ENCODE data around the gene SLC26A5.
"Not testable (repeated sequence)": the region's sequence is repeated elsewhere in the genome, so short reads cannot be mapped to it uniquely, and the experiment has no call there.

SLC26A5 gene, protein sequence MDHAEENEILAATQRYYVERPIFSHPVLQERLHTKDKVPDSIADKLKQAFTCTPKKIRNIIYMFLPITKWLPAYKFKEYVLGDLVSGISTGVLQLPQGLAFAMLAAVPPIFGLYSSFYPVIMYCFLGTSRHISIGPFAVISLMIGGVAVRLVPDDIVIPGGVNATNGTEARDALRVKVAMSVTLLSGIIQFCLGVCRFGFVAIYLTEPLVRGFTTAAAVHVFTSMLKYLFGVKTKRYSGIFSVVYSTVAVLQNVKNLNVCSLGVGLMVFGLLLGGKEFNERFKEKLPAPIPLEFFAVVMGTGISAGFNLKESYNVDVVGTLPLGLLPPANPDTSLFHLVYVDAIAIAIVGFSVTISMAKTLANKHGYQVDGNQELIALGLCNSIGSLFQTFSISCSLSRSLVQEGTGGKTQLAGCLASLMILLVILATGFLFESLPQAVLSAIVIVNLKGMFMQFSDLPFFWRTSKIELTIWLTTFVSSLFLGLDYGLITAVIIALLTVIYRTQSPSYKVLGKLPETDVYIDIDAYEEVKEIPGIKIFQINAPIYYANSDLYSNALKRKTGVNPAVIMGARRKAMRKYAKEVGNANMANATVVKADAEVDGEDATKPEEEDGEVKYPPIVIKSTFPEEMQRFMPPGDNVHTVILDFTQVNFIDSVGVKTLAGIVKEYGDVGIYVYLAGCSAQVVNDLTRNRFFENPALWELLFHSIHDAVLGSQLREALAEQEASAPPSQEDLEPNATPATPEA

DNA sequence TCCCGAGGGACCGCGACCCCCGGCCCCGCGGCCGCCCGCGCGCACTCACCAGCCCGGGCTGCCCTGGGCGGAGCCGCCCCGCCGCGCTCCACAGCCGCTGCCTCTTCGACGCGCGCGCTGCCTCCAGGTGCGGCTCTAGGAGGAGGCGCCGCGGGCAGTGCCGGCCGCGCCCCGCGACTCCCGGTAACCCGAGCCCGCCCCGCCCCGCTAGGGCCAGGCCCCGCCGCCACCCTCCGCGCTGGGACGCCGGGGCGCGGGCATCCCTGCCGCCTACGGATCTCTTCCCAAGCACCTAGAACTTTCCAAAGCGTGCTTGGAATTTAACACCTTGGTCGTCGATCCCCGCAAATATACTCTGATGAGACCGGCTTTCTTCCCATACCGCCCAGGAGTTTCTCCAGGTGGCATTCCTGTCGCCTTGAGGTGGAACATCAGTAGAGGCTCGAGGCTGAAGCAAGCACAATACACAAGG, at the start of gene SLC26A5:
SLC26A5 (minus strand) TSS at position 159 of the 472 bp plus-strand sequence. CDS start 24,693 bp downstream, outside the sequence.
- Mint-ChIP-seq H3K27me3 (peaks cover 71% of the 10 kb centered on the region), H3K9me3 (peaks cover 3% of the 10 kb centered on the region), H3K36me3 (ENCODE audit: low read depth) (no peaks in the 10 kb centered on the region), H3K4me1 (ENCODE audit: low read depth) (peaks cover 10% of the 10 kb centered on the region), H3K4me3 (peak within 1 kb of the TSS; percentile 65), H3K27ac (no peak within 1 kb of the TSS)
- intact Hi-C loops (cut with micrococcal nuclease) = no loop called here

DNA sequence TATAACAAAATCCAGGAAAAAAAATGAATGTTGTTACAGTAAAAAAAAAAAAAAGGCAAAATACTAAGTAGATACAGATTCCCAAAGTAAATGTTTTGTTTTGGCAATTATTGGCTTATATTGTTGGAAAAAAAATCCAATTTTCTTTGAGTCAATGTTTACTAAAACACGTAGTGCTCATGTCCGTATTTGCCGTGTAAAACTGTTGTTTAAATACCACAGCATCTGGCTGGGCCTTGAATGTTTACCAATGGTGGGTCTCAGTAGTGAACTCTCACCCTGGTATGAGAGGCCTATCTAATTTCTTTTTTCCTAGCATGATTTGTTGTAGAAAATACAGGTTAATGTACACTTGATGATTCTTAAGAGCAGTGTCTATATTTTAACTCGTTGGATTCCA, 41.4 kb upstream of the SLC26A5 start:
- intact Hi-C loops (cut with micrococcal nuclease) = no loop called here
- H3K4me3 Mint-ChIP-seq = no peak overlapping the region
- no peaks in the 10 kb centered on the region for H3K4me1 Mint-ChIP-seq (ENCODE audit: low read depth)
- no peaks in the 10 kb centered on the region for H3K9me3 Mint-ChIP-seq
- H3K36me3 Mint-ChIP-seq (ENCODE audit: low read depth) = no peaks in the 10 kb centered on the region
- H3K27ac Mint-ChIP-seq = no peak overlapping the region
- peaks cover 2% of the 10 kb centered on the region for H3K27me3 Mint-ChIP-seq

DNA sequence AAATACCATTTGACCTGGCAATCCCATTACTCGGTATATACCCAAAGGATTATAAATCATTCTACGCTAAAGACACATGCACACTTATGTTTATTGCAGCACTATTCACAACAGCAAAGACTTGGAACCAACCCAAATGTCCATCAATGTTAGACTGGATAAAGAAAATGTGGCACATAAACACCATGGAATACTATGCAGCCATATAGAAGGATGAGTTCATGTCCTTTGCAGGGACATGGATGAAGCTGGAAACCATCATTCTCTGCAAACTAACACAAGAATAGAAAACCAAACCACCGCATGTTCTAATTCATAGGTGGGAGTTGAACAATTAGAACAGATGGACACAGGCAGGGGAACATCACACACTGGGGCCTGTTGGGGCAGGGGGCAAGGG, 40.9 kb upstream of the SLC26A5 start:
- H3K27me3 Mint-ChIP-seq; H3K4me3 Mint-ChIP-seq; H3K27ac Mint-ChIP-seq; H3K36me3 Mint-ChIP-seq (ENCODE audit: low read depth); intact Hi-C loops (cut with micrococcal nuclease); H3K9me3 Mint-ChIP-seq; H3K4me1 Mint-ChIP-seq (ENCODE audit: low read depth): not testable (repeated sequence)

DNA sequence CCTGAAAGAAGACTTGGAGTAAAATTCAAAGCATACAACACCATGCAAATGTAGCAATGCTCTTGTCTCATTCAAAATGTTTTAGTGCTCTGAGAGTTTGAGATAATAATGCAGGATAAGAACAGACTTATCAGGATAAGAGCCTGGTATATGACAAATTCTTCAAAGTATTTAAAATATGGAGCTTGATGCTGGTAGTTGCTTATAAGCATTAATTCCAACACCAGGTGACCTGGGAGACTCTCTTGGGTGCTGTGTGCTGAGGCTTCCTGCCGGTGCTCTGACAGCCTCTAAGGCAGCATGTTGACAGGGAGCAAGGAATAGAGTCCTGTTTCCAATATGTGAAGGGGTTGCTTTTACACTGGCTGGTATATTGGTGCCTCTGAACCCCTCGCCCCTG, 34.8 kb upstream of the SLC26A5 start:
- intact Hi-C loops (cut with micrococcal nuclease) = no loop called here
- no peaks in the 10 kb centered on the region for H3K27me3 Mint-ChIP-seq
- H3K4me3 Mint-ChIP-seq = no peak overlapping the region
- H3K27ac Mint-ChIP-seq = no peak overlapping the region
- no peaks in the 10 kb centered on the region for H3K36me3 Mint-ChIP-seq (ENCODE audit: low read depth)
- no peaks in the 10 kb centered on the region for H3K9me3 Mint-ChIP-seq
- no peaks in the 10 kb centered on the region for H3K4me1 Mint-ChIP-seq (ENCODE audit: low read depth)

DNA sequence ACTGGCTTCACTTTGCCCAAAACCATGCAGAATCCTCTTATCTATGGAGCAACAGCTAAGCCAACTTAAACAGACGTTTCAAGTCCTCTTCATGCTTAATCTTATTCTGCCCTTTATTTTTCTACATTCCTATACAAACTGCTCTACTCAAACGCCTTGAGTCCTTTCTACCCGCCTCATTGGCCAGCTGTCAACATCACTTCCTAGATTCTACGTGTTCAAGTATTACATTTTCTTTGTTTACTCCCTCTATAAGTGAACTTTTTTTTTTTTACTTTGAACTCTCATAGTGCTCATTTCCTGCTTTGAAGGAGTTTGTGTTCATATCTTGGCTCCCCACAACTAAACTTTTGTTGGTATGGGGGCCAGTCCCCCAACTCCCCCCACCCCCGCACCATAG, 28.9 kb upstream of the SLC26A5 start:
- Mint-ChIP-seq H3K9me3 (no peaks in the 10 kb centered on the region), H3K4me1 (ENCODE audit: low read depth) (no peaks in the 10 kb centered on the region)
- intact Hi-C loops (cut with micrococcal nuclease) = no loop called here

DNA sequence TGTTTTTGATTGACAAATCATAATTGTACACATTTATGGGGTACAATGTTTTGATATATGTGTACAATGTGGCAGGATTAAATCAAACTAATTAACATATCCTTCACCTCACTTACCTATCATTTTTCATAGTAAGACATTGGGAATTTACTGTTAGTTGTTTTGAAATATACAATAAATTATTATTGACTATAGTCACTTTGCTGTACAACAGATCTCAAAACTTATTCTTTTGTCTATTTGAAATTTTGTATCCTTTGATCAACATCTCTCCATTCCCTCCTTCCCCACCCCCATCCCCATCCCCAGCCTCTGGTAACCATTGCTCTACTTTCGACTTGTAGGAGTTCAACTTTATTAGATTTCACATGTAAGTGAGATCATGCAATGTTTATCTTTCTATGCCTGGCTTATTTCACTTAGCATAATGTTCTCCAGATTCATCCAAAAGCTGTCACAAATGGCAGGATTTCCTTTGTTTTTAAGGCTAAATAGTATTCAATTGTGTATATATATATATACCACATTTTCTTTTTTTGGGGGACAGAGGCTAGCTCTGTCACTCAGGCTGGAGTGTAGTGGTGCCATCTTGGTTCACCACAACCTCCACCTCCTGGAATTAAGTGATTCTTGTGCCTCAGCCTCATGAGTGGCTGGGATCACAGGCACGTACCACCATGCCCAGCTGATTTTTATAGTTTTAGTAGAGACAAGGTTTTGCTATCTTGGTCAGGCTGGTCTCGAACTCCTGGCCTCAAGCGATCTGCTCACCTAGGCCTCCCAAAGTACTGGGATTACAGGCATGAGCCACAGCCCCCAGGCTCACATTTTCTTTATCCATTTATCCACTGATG, 23.3 kb upstream of the SLC26A5 start:
- intact Hi-C loops (cut with micrococcal nuclease) = no loop called here
- H3K4me1 Mint-ChIP-seq (ENCODE audit: low read depth) = no peaks in the 10 kb centered on the region
- no peak overlapping the region for H3K4me3 Mint-ChIP-seq
- H3K27ac Mint-ChIP-seq = no peak overlapping the region
- peaks cover 3% of the 10 kb centered on the region for H3K27me3 Mint-ChIP-seq
- H3K9me3 Mint-ChIP-seq = no peaks in the 10 kb centered on the region
- no peaks in the 10 kb centered on the region for H3K36me3 Mint-ChIP-seq (ENCODE audit: low read depth)

More for the DNA sequence above, 28.9 kb upstream of the SLC26A5 start:
- Mint-ChIP-seq H3K36me3 (ENCODE audit: low read depth) (no peaks in the 10 kb centered on the region), H3K4me3 (no peak overlapping the region), H3K27ac (no peak overlapping the region), H3K27me3 (no peaks in the 10 kb centered on the region)

DNA sequence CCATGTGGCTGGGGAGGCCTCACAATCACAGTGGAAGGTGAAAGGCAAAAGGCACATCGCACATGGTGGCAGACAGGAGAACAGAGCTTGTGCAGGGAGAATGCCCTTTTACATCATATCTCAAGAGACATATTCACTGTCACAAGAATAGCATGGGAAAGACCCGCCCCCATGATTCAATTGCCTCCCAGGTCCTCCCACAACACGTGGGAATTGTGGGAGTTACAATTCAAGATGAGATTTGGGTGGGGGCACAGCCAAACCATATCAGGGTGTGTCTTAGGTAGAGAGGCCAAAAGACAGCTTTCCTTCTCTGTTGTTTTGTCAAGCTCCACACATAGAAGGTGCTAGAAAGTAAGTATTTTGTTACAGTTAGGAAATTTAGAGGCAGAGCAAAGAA, 20.8 kb upstream of the SLC26A5 start:
- Mint-ChIP-seq H3K36me3 (ENCODE audit: low read depth) (no peaks in the 10 kb centered on the region), H3K4me1 (ENCODE audit: low read depth) (no peaks in the 10 kb centered on the region), H3K27me3 (peaks cover 5% of the 10 kb centered on the region), H3K27ac (no peak overlapping the region), H3K4me3 (no peak overlapping the region), H3K9me3 (no peaks in the 10 kb centered on the region)
- intact Hi-C loops (cut with micrococcal nuclease) = no loop called here

DNA sequence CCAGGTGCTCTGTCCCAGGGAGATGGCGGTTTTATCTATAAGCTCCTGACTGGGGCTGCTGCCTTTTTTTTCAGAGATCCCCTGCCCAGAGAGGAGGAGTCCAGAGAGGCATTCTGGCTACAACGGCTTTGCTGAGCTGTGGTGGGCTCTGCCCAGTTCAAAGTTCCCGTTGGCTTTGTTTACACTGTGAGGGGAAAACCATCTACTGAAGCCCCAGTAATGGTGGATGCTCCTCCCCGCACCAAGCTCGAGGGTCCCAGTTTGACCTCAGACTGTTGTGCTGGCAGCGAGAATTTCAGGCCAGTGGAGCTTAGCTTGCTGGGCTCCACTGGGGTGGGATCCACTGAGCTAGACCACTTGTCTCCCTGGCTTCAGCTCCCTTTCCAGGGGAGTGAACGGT, 16.4 kb upstream of the SLC26A5 start:
- Mint-ChIP-seq H3K4me1 (ENCODE audit: low read depth) (no peaks in the 10 kb centered on the region), H3K4me3 (no peak overlapping the region), H3K27me3 (peaks cover 4% of the 10 kb centered on the region), H3K36me3 (ENCODE audit: low read depth) (no peaks in the 10 kb centered on the region), H3K9me3 (no peaks in the 10 kb centered on the region), H3K27ac (no peak overlapping the region)
- intact Hi-C loops (cut with micrococcal nuclease) = no loop called here

DNA sequence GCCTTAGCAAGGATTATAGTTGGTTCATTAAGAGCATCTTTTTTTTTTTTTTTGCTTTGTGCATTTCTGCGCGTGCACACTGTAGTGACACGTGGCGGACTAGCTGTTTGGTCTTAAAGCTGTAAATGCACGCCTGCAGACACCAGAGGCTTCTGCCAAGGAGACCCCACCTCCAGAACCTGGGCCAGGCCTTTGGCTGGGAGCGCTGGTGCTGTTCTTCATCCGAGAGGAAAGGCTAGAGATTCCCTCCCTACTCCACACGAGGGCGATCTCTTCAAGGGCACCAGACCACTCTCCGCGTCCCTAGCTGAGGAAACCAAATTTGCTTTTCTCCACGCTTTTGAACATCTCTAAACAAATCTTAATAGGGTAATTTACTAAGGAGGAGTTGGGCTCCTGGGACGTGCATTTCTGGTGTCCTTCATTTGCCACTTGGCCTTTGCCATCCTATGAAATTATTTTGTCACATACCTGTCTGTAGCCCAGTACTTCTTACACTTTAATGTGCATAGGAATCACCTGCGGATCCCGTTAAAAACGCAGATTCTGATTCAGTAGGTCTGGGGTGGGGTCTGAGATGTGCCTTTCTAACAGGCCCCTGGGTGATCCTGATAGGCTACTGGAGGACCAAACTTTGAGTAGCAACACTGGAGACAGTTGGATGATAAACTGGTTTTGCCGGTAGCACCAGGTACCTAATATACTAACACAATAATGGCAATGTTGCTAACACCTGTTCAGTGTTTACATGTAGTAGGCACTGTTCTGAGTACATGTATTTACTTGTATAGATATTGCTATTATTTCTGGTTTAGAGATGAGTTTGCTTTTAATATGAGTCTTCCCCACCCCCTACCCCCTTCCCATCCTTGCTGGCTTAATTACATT, 1.3 kb upstream of the SLC26A5 start:
- Mint-ChIP-seq H3K9me3 (peaks cover 15% of the 10 kb centered on the region), H3K36me3 (ENCODE audit: low read depth) (no peaks in the 10 kb centered on the region), H3K4me1 (ENCODE audit: low read depth) (peaks cover 10% of the 10 kb centered on the region), H3K4me3 (no peak overlapping the region), H3K27ac (no peak overlapping the region), H3K27me3 (peaks cover 69% of the 10 kb centered on the region)
- intact Hi-C loops (cut with micrococcal nuclease) = no loop called here

DNA sequence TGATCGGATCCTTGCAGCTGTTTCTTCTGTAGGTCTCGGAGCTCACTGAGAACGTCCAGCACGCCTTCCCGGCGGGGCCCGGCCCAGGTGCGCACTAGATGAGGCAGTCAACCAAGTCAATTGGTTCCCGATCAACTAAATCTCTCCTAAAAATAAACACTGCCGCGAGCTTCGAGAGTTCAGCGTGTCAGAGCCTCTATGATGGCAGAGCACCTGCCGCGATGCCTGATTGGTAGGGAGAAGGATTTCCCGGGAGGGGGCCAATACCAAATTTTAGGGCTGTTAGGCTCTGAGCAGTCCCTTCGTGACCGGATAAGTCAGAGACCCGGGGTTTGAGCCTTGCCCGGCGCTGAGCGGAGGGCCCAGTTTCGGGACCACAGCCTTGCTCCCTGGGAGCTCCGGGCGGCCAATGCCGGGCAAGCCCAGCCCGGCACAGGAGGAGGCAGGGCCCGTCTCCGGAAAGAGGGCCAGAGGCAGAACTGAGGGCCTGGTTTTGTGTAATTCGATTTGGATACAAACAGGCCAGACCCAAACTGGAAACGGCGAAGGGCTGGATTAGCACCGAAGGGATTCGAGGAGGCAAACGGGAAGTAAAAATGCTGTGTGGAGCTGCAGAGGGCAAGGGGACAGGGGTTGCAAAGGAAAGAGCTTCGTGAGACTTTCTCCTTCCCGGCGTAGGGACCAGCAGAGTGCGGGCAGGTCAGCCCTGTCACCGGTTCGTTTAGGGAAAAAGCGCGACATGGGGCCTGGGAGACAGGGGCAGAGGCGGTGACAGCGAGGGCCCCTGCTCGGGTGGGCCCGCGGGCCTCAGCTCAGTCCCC, 569 bp downstream of the SLC26A5 start:
- Mint-ChIP-seq H3K4me3 (peak overlapping the region; percentile 65), H3K9me3 (no peaks in the 10 kb centered on the region), H3K36me3 (ENCODE audit: low read depth) (no peaks in the 10 kb centered on the region), H3K4me1 (ENCODE audit: low read depth) (peaks cover 10% of the 10 kb centered on the region), H3K27ac (no peak overlapping the region), H3K27me3 (peaks cover 70% of the 10 kb centered on the region)
- intact Hi-C loops (cut with micrococcal nuclease) = no loop called here

DNA sequence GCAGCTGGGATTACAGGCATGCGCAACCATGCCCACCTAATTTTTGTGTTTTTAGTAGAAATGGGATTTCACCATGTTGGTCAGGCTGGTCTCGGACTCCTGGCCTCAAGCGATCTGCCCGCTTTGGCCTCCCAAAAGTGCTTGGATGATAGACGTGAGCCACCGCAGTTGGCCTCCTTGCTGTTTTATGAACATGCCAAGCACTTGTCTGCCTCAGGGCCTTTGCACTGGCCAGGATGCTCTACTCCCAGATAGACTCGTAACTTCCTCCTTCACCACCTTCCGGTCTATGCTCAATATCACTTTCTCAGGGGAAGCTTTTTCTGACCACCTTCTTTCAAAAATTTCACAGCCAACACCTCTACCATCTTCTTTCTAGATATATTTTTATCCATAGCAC, 6.3 kb downstream of the SLC26A5 start:
- no peaks in the 10 kb centered on the region for H3K4me1 Mint-ChIP-seq (ENCODE audit: low read depth)
- intact Hi-C loops (cut with micrococcal nuclease) = no loop called here
- no peak overlapping the region for H3K4me3 Mint-ChIP-seq
- H3K27me3 Mint-ChIP-seq = peaks cover 43% of the 10 kb centered on the region
- no peaks in the 10 kb centered on the region for H3K36me3 Mint-ChIP-seq (ENCODE audit: low read depth)
- H3K27ac Mint-ChIP-seq = no peak overlapping the region
- no peaks in the 10 kb centered on the region for H3K9me3 Mint-ChIP-seq

DNA sequence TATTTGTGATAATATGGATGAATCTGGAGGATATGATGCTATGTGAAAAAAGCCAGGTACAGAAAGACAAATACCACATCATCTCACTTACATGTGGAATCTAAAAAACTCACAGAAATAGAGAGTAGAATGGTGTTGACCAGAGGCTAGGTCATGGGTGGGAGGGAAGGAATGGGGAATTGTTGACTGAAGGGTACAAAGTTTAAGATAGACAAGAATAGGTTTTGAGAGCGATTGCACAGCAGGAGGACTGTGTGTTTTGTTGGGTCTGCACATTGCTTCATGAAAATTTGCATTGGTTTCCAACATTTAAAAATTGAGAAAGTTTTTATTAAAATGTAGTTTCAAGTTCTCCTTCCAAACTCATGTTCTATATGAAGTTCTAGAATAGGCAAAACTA, 8.4 kb downstream of the SLC26A5 start:
- H3K4me3 Mint-ChIP-seq = no peak overlapping the region
- no peaks in the 10 kb centered on the region for H3K36me3 Mint-ChIP-seq (ENCODE audit: low read depth)
- H3K27ac Mint-ChIP-seq = no peak overlapping the region
- intact Hi-C loops (cut with micrococcal nuclease) = no loop called here
- H3K4me1 Mint-ChIP-seq (ENCODE audit: low read depth) = peaks cover 4% of the 10 kb centered on the region
- no peaks in the 10 kb centered on the region for H3K9me3 Mint-ChIP-seq
- H3K27me3 Mint-ChIP-seq = peaks cover 25% of the 10 kb centered on the region

Measured in dendritic cell treated with granulocyte-macrophage colony-stimulating factor and Interleukin-4, amounts not matched to agents 40 ng/mL and 50 ng/mL, for 4 days (primary cell).